COLO829 (cell line): ENCODE data around the gene IGFBP1.

ENCODE experiments used
- DNase-seq: peaks from one replicate; pipeline ENCODE4 v3.0.0; 2012; ENCODE audit warnings: low spot score

Gene IGFBP1

DNA sequence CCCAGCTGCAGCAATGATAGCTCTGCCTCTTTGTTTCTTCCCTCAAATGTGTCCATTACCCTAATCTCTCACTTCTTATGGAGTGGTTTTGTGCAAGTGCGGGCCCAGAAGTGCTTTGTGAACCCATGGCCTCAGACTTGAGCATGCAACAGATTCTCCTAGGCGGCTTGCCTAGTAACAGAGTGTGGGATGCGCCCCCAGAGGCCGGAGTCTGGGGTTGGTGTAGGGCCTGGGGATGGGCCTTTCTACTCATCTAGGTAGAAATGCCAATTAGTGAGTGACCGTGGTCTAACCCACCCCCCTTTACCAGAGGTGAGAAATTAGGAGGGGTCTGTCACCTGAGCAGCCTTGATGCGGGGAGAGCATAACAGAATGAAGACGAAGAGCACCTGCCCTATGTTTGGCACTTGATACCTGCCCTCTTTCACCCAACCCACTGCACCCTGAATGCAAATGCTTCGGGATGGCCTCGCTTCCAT, 7.0 kb upstream of the IGFBP1 start:
- no peak for DNase-seq

DNA sequence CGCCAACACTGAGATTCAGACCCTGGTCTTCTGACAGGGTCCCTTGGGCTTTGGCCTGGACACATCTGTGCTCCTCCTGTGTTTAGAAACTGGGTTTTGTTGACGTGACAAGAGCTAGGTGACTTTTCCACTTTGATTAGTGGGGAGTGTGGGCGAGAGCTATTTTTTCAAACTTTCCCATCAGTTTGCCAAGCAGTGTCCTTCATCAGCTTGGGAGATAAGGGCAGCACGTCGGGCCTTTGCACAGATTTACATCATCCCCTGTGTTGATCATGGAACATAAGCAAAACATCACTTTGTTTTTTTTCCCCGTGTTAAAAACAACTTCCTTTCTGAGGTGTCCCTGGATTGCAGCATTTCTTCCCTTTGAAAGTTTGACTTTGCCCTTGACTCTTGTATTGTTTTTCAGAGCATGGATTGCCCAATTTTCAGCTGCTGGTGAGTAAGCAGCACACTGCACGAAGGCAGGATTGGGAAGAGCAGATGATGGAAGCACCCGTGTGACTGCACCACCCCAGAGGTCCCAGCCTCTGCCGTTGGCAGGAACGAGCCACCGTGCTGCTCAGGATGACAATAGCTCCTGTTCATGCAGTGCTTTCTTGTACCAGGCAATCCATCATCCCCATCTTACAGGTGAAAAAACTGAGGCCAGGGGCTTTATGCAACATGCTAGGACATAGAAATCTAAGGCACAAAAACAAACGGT, 6.4 kb upstream of the IGFBP1 start:
- DNase-seq = no peak

DNA sequence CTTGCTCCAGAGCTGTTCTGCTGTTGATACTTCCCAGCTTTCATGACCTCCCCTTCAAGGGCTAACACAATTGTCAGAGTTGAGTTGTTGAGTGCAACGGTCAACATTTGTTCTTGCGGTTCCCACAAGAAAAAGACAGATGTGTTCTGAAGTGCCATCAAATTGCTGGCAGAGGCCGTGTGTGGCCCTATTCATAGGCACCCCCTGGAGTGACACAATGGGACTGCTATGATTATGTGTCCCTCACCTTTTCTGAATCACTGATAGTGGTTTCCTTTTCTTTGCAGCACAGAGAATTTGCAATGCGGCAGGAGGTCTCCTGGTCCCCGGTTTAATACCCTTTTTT, 5.8 kb upstream of the IGFBP1 start:
- DNase-seq = no peak

DNA sequence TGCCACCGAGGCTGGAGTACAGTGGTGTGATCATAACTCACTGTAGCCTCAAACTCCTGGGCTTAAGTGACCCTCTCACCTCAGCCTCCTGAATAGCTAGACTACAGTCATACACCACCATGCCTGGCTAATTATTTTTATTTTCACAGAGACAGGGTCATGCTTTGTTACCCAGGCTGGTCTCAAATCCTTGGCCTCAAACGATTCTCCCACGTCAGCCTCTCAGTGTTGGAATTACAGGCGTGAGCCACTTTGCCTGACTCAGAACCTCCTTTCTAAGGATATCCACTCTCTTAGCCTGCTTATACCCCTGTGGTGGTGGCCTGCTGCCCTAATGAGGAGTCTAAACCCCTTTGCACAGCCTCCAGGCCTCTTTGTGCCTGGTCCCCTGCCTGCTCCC, 4.2 kb upstream of the IGFBP1 start:
- DNase-seq = no peak

DNA sequence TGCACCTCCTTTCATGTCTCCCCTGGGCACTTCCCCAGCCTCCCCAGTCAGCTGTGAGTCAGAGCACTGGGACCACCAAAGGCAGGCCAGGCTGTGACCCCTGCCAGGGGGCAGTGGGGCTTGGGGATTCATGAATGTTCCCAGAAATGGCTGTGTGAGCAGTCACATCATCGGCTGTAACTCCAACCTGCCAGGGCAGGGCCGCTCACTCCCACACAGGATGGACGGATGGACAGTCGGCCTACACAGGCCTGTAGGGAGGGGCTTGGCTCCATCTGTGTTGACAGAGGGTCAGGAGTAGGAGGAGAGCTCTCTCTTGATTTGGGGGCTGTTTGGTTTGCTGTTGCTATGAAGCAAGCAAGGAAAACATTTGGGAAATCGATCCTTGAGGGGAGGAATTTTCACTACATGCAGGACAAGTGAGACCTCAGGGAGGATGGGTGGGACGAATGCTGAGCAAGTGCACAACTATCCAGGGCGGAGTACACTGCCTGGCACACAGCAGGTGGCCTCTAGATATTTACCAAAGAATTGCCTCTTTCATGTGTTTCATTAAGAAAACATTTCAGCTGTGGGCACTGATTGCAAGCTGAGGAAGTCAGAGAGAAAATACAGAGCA, 2.9 kb upstream of the IGFBP1 start:
- DNase-seq = peak; percentile 86

DNA sequence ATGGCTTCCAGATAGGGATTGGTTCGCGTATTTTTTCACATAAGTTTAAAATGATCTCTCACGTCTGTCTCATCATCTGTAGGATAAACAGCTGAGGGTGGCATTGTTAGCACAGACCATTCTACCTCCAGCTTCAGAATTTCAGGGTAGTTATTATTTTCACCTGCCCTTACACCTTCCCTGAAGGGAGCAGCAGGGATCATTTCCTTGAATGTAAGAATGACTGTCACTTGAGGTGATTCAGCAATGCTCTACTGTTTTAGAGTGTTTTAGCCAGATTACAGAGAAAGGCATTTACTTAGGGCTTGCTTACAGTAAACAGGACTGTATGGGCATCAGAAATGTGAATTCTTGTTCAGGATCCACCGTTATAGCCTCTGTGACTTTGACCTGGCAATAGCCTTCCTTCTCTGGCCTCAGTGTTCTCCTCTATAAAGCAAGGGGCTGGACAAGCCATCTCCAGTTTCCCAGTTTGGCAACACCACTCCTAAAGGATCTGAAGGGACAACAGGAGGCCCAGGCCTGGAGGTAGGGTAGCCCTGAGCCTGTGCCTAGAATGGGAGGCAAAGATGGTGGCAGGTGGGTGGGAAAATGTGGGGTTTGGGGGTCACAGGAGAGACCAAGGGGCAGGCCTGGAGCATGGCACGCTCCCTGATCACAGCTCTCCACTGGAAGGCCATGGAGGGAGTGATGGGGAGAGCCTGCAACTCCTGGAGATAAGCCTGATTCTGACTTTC, 1.2 kb upstream of the IGFBP1 start:
- DNase-seq = no peak

DNA sequence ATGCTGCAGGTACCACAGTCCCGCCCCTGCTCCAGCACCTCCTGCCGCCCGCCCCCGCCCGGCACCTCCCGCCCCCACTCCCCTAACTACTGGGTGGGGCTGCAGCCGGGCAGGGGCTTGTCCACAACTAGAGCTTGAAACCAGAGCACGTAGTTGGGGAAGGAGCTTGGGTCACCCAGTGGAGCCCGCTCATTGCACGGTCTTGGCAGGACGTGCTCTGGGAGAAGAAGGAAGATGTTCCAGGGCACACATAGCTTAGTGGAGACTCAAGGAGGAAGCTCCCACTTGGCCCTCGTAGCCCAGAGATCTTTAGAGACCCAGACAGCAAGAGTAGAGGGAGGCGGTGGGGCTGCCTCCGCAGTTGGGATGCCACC, 692 bp downstream of the IGFBP1 start:
- no peak for DNase-seq

DNA sequence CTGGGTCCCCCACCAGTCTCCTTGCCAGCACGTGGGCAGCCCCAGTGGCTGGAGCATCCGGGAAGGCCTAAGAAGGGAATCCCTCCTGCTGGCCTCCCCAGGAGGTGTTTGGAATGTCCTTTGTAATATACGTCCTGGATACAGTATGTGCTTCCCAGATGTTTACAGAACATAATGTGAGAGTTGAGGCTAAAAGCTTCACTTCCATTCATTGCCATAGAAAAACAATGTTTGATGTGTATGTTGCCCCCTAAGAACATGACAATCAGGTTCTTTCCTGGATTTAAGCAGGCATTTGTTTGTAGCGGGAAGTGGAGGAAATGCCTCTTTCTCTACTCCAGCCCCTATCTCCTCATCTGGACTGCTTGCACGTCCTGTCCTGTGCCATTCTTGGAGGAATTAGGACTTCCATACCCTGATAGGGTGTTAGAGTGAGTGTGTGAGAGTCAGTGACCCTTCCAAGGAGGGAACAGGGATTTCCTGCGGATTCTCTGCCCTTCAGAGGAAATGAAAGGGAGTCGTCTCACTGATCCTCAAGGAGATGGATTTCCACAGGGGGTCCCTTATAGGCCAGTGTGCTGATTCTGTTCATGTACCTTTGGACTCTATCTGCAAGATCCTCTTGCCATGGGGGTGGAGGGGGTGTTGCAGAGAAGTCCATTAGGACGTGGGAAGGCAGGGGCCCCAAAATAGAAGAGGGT, 1.2 kb downstream of the IGFBP1 start:
- no peak for DNase-seq

DNA sequence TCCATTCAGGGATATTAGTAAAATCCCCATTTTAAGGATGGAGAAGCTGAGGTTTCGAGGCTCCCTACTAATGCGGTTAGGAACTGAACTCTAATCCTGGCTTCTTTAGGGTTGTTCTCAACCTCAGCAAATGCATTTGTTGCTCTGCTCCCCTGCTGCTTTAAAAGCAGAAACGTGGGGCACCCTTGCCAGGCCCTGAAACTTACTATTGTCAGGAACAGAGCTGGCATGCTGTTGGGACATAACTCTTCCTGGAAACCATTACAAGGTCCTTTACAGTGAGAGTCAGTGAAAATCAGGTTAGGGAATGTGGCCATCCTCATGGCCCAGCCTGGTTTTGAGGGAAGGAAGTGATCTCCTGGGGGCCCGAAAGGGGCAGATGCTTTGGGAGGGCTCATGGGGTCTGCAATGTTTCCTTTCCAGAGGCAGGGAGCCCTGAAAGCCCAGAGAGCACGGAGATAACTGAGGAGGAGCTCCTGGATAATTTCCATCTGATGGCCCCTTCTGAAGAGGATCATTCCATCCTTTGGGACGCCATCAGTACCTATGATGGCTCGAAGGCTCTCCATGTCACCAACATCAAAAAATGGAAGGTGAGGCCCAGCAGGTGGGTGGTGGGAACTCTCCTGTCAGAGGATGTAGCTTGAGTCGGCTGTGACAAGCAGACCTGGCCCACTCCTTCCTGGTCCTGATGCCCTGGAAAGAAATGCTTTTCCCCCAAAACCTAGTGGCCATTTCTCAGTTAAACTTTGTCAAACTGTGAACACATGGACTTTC, 2.0 kb downstream of the IGFBP1 start:
- DNase-seq = no peak

DNA sequence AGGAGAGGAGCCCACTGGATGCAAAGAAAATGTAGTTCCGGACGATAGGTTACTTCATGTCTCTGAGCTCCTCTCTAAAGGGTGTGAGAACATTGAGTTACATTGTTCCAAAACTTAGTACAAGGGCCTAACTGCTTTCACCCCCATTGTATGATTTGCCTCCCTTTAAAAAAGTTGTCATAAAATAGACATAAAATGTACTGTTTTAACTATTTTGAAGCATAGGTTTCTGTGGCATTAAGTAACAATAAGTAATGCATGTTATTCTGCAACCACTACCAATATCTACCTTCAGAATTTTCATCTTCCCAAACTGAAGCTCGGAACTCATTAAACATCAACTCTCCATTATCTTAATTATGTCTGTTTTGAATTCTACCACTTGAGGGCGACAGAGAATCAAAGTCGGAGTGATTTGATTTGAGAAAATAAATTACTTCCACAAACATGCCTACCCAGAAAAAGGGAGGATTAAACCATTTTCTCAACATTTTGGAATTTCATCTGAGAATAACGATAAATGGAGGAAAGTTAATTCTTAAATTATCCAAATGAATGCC, 2.7 kb downstream of the IGFBP1 start:
- peak; percentile 70 for DNase-seq

DNA sequence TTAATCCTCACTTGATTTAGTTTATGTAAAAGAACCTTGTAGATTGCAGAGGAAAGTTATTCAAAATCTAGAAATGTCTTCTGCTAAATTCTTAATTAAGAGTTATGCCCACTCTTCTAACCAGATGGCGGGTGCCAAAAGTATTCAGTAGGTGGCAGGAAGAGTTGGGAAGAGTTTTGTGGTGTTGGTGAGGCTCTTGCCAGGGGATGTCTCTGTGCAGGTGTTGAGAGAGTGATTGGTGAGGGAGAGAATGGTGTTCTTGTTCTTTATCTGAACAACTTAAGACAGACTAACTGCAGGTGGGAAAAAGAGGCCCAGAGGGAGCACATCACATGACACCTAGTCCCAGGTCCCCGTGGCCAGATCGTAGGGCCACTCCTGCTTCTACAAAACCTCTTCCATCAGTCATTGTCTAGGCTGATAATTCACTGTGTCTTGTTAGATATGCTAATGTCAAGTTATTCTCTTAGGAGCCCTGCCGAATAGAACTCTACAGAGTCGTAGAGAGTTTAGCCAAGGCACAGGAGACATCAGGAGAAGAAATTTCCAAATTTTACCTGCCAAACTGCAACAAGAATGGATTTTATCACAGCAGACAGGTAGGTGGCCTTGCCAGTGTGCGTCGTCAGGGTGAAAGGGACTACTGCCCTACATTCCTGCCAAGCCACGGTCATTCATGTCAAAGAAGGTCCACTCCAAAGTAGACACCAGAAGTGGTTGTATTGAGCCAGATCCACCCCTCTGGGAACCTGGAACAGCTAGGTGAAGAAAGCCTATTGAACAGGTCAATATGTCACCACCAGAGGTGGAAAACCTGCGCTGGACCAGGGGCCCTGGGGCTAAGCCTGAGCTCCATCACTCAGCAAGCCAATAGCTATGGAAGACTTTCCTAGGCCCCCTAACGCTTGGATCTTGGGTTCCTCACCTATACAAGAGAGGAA, 3.4 kb downstream of the IGFBP1 start:
- no peak for DNase-seq

DNA sequence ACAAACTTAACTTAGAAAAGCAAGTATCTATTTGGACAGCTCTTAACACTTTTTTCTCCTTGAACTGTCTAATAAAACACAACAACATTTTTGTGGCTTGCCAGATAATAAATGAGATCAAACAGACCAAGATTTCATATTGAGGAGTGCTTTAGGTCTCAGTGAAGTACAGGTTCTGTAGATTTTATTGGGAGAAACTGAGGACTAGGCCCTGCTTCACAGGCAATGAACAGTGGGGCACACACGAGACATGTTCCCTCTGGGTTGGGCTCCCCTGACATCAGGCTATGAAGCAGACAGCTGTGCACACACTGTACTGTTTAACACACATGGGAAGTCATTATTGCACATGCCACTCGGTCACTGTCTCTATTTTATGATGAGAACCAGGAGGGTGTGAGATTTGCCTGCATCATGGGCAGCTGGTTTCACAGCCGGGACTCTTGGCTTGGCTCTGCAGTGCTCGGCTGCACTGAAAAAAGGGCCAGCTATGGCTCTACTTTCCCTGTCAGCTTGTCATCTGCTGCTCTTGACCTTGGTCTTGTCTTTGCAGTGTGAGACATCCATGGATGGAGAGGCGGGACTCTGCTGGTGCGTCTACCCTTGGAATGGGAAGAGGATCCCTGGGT, 4.2 kb downstream of the IGFBP1 start:
- no peak for DNase-seq

DNA sequence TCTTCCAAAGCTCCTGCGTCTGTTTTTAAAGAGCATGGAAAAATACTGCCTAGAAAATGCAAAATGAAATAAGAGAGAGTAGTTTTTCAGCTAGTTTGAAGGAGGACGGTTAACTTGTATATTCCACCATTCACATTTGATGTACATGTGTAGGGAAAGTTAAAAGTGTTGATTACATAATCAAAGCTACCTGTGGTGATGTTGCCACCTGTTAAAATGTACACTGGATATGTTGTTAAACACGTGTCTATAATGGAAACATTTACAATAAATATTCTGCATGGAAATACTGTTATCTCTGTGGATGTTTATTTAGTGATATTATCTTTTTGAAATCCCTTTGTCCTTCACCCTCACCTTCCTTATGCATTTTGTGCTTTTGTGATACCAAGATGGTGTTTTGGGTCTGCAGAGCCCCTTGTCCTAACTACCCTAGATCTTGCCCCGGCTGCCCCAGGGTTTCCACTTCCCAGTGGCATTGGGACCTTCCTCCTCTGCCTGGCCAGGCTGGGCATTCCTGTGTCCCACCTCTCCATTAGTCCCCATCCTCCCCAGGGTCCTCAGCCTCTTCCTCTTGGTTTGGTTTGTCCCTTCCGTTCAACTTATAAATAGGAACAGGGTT, 5.2 kb downstream of the IGFBP1 start:
- no peak for DNase-seq

DNA sequence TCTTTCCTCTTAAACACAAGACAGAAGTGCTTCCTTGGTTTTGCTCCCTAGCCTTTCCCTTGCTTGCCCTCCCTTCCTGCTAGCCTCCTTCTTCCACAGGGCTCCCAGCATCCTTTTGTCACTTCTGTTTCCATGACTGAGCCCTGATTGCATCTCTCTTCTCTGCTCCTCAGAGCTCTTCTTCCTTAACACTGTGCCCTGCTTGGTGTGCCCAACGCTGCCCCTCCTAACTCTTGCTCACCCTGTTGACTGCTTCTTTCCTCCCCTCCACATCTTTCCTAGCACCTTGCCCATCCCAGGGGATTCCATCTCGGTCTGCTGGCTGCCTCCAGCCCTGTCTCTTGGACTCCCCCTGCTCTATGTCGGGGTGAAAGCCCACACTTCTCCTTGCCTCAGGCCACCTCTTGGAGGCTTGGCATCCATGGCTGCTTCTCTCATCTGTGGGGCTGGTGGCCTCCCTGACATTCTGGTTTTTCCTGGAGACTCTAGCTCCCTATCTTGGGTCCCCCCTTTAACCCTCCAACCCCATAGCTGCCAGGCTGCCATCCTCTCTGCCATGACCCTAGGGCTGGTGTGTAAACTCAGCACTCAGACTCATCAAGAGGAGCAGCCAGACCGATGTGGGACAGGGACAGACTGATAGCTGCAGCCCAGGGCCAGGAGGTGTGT, 5.8 kb downstream of the IGFBP1 start:
- no peak for DNase-seq

DNA sequence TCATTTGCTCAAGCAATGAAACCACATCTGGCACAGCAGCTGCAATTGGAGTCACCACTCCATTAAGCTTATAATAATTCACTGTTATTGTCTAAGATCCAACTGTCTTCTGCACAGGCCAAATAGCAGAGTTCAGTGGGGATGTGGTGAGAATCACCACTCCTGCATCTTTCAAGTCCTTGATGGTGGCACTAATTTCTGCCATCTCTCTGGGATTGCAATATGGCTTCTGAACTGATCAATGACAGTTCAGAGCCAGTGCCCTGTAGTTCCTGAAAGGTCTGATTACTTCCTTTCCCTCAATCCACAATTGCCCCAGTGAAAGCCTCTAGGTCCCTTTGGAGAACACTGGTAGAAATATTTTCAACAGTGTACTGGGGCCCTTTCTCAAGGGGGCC, 6.4 kb downstream of the IGFBP1 start:
- DNase-seq = no peak

DNA sequence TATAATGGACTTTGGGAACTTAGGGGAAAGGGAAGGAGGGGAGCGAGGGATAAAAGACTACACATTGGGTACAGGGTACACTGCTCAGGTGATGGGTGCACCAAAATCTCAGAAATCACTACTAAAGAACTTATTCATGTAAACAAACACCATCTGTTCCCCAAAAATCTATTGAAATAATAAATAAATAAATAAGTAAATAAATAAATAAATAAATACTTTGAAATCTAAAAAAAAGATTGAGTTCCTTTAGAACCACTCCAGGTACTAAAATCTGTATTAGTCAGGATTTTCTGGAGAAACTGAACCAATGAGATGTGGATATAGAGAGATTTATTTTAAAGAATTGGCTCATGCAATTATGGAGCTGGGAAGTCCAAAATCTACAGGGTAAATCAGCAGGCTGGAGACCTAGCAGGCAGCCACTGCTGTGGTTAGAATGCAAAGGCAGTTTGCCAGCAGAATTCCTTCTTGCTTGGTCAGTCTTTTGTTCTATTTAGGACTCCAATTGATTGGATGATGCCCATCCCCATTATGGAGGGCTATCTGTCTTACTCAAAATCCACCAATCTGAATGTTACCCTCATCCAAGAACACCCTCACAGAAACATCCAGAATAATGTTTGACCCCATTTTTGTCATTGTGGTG, 8.9 kb downstream of the IGFBP1 start:
- no peak for DNase-seq

DNA sequence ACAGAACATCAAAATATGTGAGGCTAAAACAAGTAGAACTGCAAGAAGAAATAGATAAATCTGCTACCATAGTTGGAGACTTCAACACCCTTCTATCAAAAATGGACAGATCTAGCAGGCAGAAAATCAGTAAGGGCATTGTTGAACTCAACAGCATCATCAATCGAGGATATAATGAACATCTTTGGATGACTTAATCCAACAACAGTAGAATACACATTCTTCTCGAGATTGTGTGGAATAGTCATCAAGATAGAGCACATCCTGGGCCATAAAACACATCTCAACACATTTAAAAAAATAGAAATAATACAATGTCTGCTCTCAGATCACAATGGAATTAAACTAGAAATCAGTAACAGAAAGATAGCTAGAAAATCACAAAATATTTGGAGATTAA, 9.9 kb downstream of the IGFBP1 start:
- DNase-seq = no peak

DNA sequence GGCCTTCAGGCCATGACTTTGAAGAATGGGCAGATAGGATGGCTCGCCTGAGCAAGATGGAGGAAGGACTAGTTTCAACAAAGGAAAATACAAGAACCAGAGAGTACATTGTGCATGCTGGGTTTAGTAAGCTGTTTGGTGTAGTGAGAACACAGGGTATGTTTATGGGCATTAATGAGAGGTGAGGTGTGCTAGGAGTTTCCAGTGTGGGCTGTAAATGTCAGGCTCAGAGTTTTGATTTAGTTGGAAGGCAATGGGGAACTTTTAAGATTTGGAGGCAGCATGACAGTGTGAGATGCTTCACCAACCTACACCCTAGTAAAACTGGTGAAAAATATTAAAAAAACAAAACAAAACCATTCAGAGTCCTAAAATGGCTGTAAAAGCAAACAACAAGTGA, 13.3 kb downstream of the IGFBP1 start:
- DNase-seq = no peak

DNA sequence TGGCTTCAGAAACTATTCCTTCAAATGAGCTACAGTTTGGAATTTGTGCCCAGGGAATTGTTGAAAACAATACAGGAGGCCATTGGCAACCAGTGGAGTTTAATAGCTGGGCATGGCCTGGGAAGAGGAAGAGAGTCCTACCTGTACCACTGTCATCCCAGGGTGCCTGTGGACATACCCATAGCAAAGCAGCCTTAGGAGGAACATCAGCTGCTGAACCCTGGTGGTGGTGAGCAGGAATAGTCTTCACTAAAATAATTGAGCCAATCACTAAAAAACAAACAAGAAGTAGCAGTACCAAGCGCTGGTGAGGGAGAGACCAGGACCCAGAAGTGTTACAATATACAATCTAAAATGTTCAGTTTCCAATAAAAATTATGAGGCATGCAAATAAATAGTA, 14.5 kb downstream of the IGFBP1 start:
- DNase-seq = no peak
